ENCODE data around the gene SMARCA4.

The SMARCA4 gene

GRCh38 chr19:10971107-10971726 lies 10.4 kb downstream of the SMARCA4 start:
- no peak for DNase-seq (ENCODE audit: low read depth, low spot score)
- Histone ChIP-seq H3K4me3 (ENCODE audit: insufficient read length, low read depth) (no peak overlapping the region), H3K4me1 (ENCODE audit: insufficient read depth, insufficient read length) (peaks cover 10% of the 10 kb centered on the region), H3K27me3 (ENCODE audit: insufficient read depth, insufficient read length) (no peaks in the 10 kb centered on the region), H3K9ac (ENCODE audit: insufficient read length, low read depth) (no peak overlapping the region), H3K36me3 (ENCODE audit: insufficient read depth, insufficient read length, low read length) (peaks cover 26% of the 10 kb centered on the region), H3K9me3 (ENCODE audit: insufficient read depth, low read length) (no peaks in the 10 kb centered on the region)
- TF ChIP-seq ZNF274 (IDR thresholded peaks at IDR 0.05; ENCODE audit: low read depth, low read length): no peak
- TF ChIP-seq SUZ12 (IDR thresholded peaks at IDR 0.05; ENCODE audit: extremely low read depth, insufficient read depth, insufficient read length): no peak
- TF ChIP-seq YY1 (IDR thresholded peaks at IDR 0.05; ENCODE audit: insufficient read depth, insufficient read length): no peak

GRCh38 chr19:10975374-10976130 lies 14.7 kb downstream of the SMARCA4 start:
- Histone ChIP-seq H3K4me3 (ENCODE audit: insufficient read length, low read depth) (no peak overlapping the region), H3K9me3 (ENCODE audit: insufficient read depth, low read length) (no peaks in the 10 kb centered on the region), H3K27me3 (ENCODE audit: insufficient read depth, insufficient read length) (no peaks in the 10 kb centered on the region), H3K9ac (ENCODE audit: insufficient read length, low read depth) (no peak overlapping the region), H3K36me3 (ENCODE audit: insufficient read depth, insufficient read length, low read length) (peaks cover 35% of the 10 kb centered on the region), H3K4me1 (ENCODE audit: insufficient read depth, insufficient read length) (peaks cover 22% of the 10 kb centered on the region)
- no peak for DNase-seq (ENCODE audit: low read depth, low spot score)
- TF ChIP-seq SUZ12 (IDR thresholded peaks at IDR 0.05; ENCODE audit: extremely low read depth, insufficient read depth, insufficient read length) (no peak), ZNF274 (IDR thresholded peaks at IDR 0.05; ENCODE audit: low read depth, low read length) (no peak), YY1 (IDR thresholded peaks at IDR 0.05; ENCODE audit: insufficient read depth, insufficient read length) (no peak)

- Histone ChIP-seq H3K4me1 (ENCODE audit: insufficient read depth, insufficient read length) (peaks cover 27% of the 10 kb centered on the region), H3K4me3 (ENCODE audit: insufficient read length, low read depth) (no peak overlapping the region), H3K36me3 (ENCODE audit: insufficient read depth, insufficient read length, low read length) (peaks cover 37% of the 10 kb centered on the region), H3K9me3 (ENCODE audit: insufficient read depth, low read length) (no peaks in the 10 kb centered on the region), H3K9ac (ENCODE audit: insufficient read length, low read depth) (no peak overlapping the region), H3K27me3 (ENCODE audit: insufficient read depth, insufficient read length) (no peaks in the 10 kb centered on the region)
- no peak for TF ChIP-seq YY1 (IDR thresholded peaks at IDR 0.05; ENCODE audit: insufficient read depth, insufficient read length)
- no peak for TF ChIP-seq ZNF274 (IDR thresholded peaks at IDR 0.05; ENCODE audit: low read depth, low read length)
- TF ChIP-seq SUZ12 (IDR thresholded peaks at IDR 0.05; ENCODE audit: extremely low read depth, insufficient read depth, insufficient read length): no peak
- DNase-seq (ENCODE audit: low read depth, low spot score): no peak
Measured at GRCh38 chr19:10976131-10976892, 15.5 kb downstream of the SMARCA4 start.

- no peak for TF ChIP-seq YY1 (IDR thresholded peaks at IDR 0.05; ENCODE audit: insufficient read depth, insufficient read length)
- Histone ChIP-seq H3K4me3 (ENCODE audit: insufficient read length, low read depth) (no peak overlapping the region), H3K27me3 (ENCODE audit: insufficient read depth, insufficient read length) (no peaks in the 10 kb centered on the region), H3K9me3 (ENCODE audit: insufficient read depth, low read length) (no peaks in the 10 kb centered on the region), H3K9ac (ENCODE audit: insufficient read length, low read depth) (no peak overlapping the region), H3K36me3 (ENCODE audit: insufficient read depth, insufficient read length, low read length) (peaks cover 39% of the 10 kb centered on the region), H3K4me1 (ENCODE audit: insufficient read depth, insufficient read length) (peaks cover 25% of the 10 kb centered on the region)
- no peak for DNase-seq (ENCODE audit: low read depth, low spot score)
Measured at GRCh38 chr19:10977742-10978092, 16.9 kb downstream of the SMARCA4 start.

- Histone ChIP-seq H3K9ac (ENCODE audit: insufficient read length, low read depth) (no peak overlapping the region), H3K27me3 (ENCODE audit: insufficient read depth, insufficient read length) (no peaks in the 10 kb centered on the region), H3K4me3 (ENCODE audit: insufficient read length, low read depth) (no peak overlapping the region), H3K9me3 (ENCODE audit: insufficient read depth, low read length) (no peaks in the 10 kb centered on the region), H3K4me1 (ENCODE audit: insufficient read depth, insufficient read length) (peaks cover 25% of the 10 kb centered on the region), H3K36me3 (ENCODE audit: insufficient read depth, insufficient read length, low read length) (peaks cover 54% of the 10 kb centered on the region)
- TF ChIP-seq ZNF274 (IDR thresholded peaks at IDR 0.05; ENCODE audit: low read depth, low read length) (no peak), YY1 (IDR thresholded peaks at IDR 0.05; ENCODE audit: insufficient read depth, insufficient read length) (no peak), SUZ12 (IDR thresholded peaks at IDR 0.05; ENCODE audit: extremely low read depth, insufficient read depth, insufficient read length) (no peak)
- no peak for DNase-seq (ENCODE audit: low read depth, low spot score)
Measured at GRCh38 chr19:10979951-10980381, 19.1 kb downstream of the SMARCA4 start.

- TF ChIP-seq ZNF274 (IDR thresholded peaks at IDR 0.05; ENCODE audit: low read depth, low read length): no peak
- no peak for TF ChIP-seq SUZ12 (IDR thresholded peaks at IDR 0.05; ENCODE audit: extremely low read depth, insufficient read depth, insufficient read length)
- TF ChIP-seq YY1 (IDR thresholded peaks at IDR 0.05; ENCODE audit: insufficient read depth, insufficient read length): no peak
- H3K27me3 ChIP-seq (ENCODE audit: insufficient read depth, insufficient read length): no peaks in the 10 kb centered on the region
- H3K9ac ChIP-seq (ENCODE audit: insufficient read length, low read depth): no peak overlapping the region
- H3K36me3 ChIP-seq (ENCODE audit: insufficient read depth, insufficient read length, low read length): peaks cover 57% of the 10 kb centered on the region
- no peak for DNase-seq (ENCODE audit: low read depth, low spot score)
- H3K4me1 ChIP-seq (ENCODE audit: insufficient read depth, insufficient read length): peaks cover 20% of the 10 kb centered on the region
- H3K4me3 ChIP-seq (ENCODE audit: insufficient read length, low read depth): no peak overlapping the region
- H3K9me3 ChIP-seq (ENCODE audit: insufficient read depth, low read length): no peaks in the 10 kb centered on the region
Measured at GRCh38 chr19:10981252-10981895, 20.5 kb downstream of the SMARCA4 start.

All from NT2/D1 (cell line).